AG08396 (cell line): Measurements from ENCODE around the gene UAP1L1.
A peak's percentile ranks its signal among the peaks of the same experiment; 100 is the strongest.

Experiments
- DNase-seq: peaks from one replicate; pipeline ENCODE4 v3.0.0; 2012; ENCODE audit warnings: low spot score, mixed read lengths

The UAP1L1 gene

GRCh38 chr9:137042751-137043727 lies 34.3 kb upstream of the UAP1L1 start:
- DNase-seq = no peak

DNA sequence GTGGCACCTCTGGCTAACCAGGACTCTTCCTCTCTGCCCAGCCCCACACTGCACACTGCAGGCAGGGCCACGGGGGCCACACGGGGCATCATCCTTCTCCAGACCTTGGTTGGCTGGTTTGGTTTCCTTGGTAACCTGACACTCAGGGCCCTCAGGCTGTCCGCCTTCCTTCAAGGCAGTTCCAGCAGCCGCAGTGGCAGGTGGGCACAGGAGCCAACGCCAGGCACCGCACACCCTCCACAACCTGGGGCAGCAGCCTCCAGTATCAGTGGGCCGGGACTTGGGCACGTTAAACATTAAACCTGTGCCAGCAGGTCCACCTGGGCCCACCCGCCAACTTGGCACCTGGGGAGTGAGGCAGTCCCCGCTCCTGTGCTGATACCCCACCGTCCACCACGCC lies 33.3 kb upstream of the UAP1L1 start:
- no peak for DNase-seq

DNA sequence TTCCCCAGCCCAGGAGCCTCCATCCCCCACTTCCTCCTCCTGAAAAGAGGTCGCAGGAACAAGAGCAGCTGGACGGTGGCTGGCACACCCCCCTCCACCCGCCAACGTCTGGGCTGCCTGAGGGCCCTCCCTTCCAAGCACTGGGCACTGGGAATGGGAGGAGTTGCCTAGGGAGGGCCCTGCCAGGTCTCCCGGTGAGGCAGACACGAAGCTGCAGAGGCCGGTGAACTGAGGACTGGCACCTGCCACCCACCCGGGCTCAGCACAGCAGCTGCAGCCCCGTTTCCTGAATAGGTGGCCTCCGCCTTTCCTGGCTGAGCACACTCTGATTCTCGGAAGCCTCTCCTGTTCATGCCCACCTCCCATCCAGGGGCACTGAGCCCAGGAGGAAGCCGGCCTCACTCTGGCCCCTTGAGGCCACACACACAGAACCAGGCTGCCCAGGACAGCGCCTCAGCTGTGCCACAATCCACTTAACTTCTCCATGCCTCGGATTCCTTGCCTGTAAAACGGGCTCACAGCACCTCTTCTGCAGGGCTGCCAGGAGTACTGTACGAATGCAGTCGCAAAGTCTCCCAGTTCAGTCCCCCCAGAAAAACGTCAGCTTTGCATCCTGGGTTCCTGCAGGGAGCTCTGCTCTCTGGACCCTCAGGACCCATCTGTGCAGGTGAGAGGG lies 32.7 kb upstream of the UAP1L1 start:
- DNase-seq = no peak

GRCh38 chr9:137045294-137046087 lies 31.8 kb upstream of the UAP1L1 start:
- DNase-seq = peak; percentile 75

- peak; percentile 94 for DNase-seq
These were observed 31.1 kb upstream of the UAP1L1 start, which contains the start of gene NPDC1 for GRCh38 chr9:137046088-137046787. Gene NPDC1 (minus strand): TSS chr9:137046177. CDS start chr9:137045989, 188 bp downstream.

DNA sequence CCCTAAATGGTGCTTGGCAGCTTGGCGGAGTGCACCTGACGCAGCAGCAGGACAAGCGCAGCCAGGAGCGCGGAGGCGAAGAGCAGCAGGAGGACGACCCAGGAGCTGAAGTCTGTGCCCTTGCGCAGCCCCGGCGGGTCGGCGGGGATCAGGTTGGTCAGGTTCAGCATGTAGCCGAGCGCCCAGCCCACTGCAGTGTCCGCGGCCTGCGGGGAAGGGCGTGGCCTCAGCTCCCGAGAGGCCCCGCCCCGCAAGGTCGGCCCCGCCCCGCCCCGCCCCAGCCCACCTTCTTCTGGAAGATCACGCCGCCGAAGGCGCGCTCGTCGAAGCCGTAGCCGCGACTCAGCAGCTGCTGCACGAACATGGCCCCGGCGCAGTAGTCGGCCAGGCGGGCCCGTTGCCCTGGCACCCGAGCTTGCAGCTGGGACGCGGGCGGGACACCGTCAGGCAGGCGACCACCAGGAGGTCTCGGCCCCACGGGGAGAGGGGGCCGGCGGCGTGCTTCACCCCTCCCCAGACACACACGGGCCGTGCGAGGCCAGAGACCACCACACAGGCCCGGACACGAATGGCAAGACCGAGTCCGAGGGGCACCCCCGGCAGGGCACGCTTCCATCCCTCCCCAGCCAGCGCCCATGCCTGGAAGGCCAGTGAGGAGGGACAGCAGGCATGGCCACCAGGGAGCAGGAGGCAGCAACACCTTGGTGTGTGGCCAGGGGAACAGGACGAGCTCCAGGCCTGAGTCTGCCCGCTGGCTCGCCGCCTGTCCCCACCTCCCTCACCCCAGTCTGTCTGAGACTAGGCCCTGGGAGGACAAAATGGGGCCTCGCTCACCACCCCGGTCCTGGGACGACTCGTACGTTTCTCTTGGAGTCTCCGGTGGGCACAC lies 28.4 kb upstream of the UAP1L1 start:
- no peak for DNase-seq

GRCh38 chr9:137049544-137050449 lies 27.5 kb upstream of the UAP1L1 start:
- peak; percentile 78 for DNase-seq

DNA sequence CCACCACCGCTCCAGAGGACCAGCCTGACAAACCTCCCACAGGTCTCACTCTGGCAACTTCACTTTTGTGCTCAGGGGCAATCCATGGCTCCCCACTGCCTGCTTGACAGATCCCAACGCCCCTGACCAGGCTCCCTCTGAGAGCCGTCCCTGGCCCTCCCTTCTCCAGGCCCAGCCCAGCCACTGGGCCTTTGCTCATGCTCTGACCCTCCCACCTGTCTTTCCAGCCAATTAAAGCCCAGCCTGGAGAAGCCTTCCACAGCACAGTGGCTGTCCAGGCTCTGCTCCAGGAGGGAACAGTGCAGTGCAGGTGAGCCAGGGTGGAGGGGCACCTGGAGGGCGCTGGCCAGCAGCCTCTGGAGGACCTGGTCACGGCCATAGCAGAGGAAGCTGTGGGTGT lies 26.7 kb upstream of the UAP1L1 start:
- no peak for DNase-seq

- no peak for DNase-seq
These were observed 26.1 kb upstream of the UAP1L1 start for GRCh38 chr9:137051145-137051724.

DNA sequence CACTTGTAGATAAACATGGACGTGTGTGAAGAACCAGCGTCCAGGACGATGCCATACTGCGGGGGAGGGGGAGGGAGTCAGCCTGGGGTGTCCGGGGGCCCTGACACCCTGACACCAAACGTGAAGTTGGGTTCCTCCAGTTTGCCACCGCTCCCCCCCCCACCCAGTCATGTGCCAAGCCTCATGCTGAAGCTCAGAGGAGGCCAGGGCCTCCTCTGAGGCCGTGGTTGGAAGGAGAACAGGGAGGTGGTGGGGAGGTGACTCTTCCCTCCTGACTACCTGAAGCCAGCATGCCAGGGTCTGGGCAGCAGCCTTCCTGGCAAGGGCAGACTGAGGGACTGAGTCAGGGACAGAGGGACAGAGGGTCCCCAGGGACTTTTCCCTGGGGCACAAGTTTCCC lies 25.0 kb upstream of the UAP1L1 start:
- DNase-seq = no peak

- DNase-seq = no peak
These were observed 24.0 kb upstream of the UAP1L1 start for GRCh38 chr9:137052998-137053943.

GRCh38 chr9:137053944-137054931 lies 23.1 kb upstream of the UAP1L1 start, which contains the start of gene ENTPD2:
Gene ENTPD2 (minus strand): TSS chr9:137054061. CDS start chr9:137053997, 64 bp downstream.
- DNase-seq = no peak

GRCh38 chr9:137054932-137055384 lies 22.4 kb upstream of the UAP1L1 start:
- DNase-seq = no peak

DNA sequence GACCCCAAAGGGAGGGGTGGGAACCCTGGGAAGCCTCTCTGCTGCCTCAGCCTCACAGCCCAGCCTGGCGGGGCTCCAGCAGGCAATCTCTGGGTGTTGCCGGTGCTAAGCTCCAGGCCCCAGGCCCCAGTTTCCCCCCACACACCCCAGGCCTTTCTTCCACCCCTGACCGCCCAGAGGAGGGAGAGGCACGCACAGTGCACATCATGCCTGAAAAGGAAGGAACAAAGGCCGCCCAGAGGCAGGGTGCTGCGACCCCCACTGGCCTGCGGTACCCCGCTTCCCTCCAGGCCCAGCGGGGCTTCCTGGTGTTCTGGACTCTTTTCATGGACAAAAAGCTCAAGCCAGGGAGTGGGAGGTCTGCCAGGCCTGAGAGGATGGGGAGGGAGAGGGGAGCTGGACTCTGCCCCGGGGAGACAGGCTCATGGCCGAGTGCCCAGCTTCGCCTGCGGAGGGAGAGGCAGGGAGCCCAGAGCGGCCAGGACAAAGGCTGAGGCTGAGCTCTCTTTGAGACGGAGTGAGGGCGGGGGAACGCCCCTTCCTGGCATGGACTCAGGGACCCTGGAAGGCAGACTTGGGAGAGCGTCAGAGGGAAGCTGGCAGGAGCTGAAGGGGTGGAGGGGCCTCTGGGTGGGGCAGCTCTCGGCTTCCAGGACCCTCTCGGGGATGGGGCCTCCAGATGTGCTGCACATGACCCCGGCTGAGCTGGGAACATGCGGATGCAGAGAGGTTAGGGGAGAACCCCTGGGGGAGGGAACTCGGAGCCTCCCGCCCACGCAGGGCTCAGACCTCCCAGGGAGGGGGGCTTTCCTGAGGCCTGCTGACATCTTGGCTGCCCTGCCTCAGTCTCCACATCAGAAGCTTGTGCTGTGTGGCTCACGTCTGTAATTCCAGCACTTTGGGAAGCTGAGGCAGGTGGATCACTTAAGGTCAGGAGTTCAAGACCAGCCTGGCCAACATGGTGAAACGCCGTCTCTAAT lies 21.6 kb upstream of the UAP1L1 start:
- peak; percentile 76 for DNase-seq

DNA sequence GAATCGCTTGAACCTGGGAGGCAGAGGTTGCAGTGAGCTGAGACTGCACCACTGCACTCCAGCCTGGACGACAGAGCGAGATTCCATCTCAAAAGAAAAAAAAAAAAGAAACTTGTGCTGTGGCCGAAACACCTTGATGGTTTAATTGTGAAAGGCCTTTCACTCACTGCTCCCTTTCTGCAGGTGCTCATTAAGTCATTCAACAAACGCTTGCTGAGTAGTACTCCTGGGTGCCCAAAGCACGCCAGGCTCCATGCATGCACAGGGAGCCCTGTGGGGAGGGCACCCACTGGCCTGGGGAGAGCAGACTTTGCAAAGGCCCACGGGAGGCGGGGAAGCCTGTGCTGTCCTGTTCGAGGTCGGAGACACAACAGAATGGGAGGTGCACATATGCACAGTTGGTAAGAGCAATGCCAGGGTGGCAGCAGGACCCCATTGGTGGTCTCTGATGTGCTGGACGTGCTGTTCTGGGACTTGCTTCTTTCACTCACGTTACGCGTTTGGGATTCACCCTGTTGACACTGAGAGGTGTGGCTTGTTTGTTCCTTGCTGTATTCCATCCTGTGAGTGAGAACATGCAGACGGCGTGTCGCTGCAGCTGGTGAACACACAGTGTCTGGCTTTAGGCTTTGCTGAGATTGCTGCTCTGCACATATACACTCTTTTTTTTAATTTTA lies 20.4 kb upstream of the UAP1L1 start:
- no peak for DNase-seq
